Left cardiac atrium (tissue), 4 donors: ENCODE data around the gene OVOL1. TPM values are rescaled to one million over a fixed set of nuclear protein-coding genes. Genes with fewer than 3 reads are reported as not detected.

Experiments used
- ATAC-seq, 2 donors: fragments of 200-7000 bp; cut with Tn5 transposase; one replicate each; pipeline ENCODE4 v1.9.1; 2020; ENCODE audit warnings: mild to moderate bottlenecking in 2 of 2, moderate library complexity in 2 of 2
- DNase-seq: peaks from one replicate; pipeline ENCODE4 v3.0.0-alpha.2; 2020
- intact Hi-C, 2 donors: fragments of 100-400 bp; cut with DNase I; formaldehyde crosslinking; loops; one replicate each; pipeline versions ENCODE4 v1.14.1 to v1.15.1; 2022 to 2023
- total RNA-seq, 2 donors: library from RNA; stranded (reverse); fragmentation: NEBNext Ultra II Directional; extraction: Animal tissue kit (Norgen Biotek cat#: 25700); gene quantifications; one replicate each; pipeline ENCODE4 v1.2.1, GENCODE V29; 2021
- donor health status: DM: no; HTN: yes; CAD: no.
- donor health status: DM: no; HTN: yes; CAD: no; lungs with severe emphysema.
- donor health status: DM: yes; HTN: yes; CAD: no.
- donor health status: Dilated cardiomyopathy.

The OVOL1 gene
- total RNA-seq, 2 donors from 2014 or later: not detected

- ATAC-seq (no peak), DNase-seq (no peak)
- intact Hi-C loops: no loop called here
Measured at GRCh38 chr11:65787649-65788622, 1.1 kb downstream of the OVOL1 start.

GRCh38 chr11:65788821-65789220, 2.0 kb downstream of the OVOL1 start:
- DNase-seq (no peak), ATAC-seq (no peak)
- intact Hi-C loops: no loop called here

- ATAC-seq (no peak), DNase-seq (no peak)
- intact Hi-C loops: no loop called here
Measured at GRCh38 chr11:65789230-65790103, 2.6 kb downstream of the OVOL1 start.

- DNase-seq (no peak), ATAC-seq (no peak)
- intact Hi-C loops: no loop called here
Measured at GRCh38 chr11:65790104-65790901, 3.4 kb downstream of the OVOL1 start.

- DNase-seq: no peak
- intact Hi-C loops: no loop called here
- no peak for ATAC-seq
Measured at GRCh38 chr11:65790902-65791650, 4.2 kb downstream of the OVOL1 start.

- DNase-seq (no peak), ATAC-seq (no peak)
- intact Hi-C loops: no loop called here
Measured at GRCh38 chr11:65791719-65792213, 4.9 kb downstream of the OVOL1 start.

- DNase-seq (no peak), ATAC-seq (no peak)
Measured at GRCh38 chr11:65792456-65792855, 5.6 kb downstream of the OVOL1 start.

GRCh38 chr11:65793144-65793581, 6.3 kb downstream of the OVOL1 start:
- DNase-seq (no peak), ATAC-seq (peak; percentile 27 to 51)
- intact Hi-C loops: no loop called here

More at GRCh38 chr11:65792456-65792855, 5.6 kb downstream of the OVOL1 start:
- intact Hi-C loops: no loop called here

- intact Hi-C loops: no loop called here
- ATAC-seq (no peak), DNase-seq (no peak)
Measured at GRCh38 chr11:65793625-65794400, 7.0 kb downstream of the OVOL1 start.

- intact Hi-C loops: no loop called here
- no peak for ATAC-seq
- no peak for DNase-seq
Measured at GRCh38 chr11:65794570-65795510, 8.0 kb downstream of the OVOL1 start.

- no peak for ATAC-seq
- intact Hi-C loops: no loop called here
- no peak for DNase-seq
Measured at GRCh38 chr11:65796726-65797601, 10.1 kb downstream of the OVOL1 start.

- DNase-seq (no peak), ATAC-seq (no peak)
- intact Hi-C loops: no loop called here
Measured at GRCh38 chr11:65797711-65798110, 10.8 kb downstream of the OVOL1 start.

GRCh38 chr11:65798882-65799281, 12.0 kb downstream of the OVOL1 start:
- ATAC-seq (no peak), DNase-seq (no peak)
- intact Hi-C loops: no loop called here

- DNase-seq: no peak
- no peak for ATAC-seq
- intact Hi-C loops: no loop called here
Measured at GRCh38 chr11:65801153-65801987, 14.5 kb downstream of the OVOL1 start.

GRCh38 chr11:65802841-65803240, 16.0 kb downstream of the OVOL1 start:
- no peak for ATAC-seq
- DNase-seq: no peak
- intact Hi-C loops: no loop called here
